Mesendoderm (in vitro differentiated cells): ENCODE data around the gene NLRP4.

Experiments used
- DNase-seq: peaks from one replicate; pipeline ENCODE4 v3.0.0; 2013
- H2AK5ac ChIP-seq: 2 replicates; pipeline ENCODE4 v1.6.1; 2013; ENCODE audit warnings: low read length, inconsistent platforms
- H2BK120ac ChIP-seq: 2 replicates; pipeline ENCODE4 v1.6.1; 2013; ENCODE audit warnings: low read depth, mild to moderate bottlenecking, low read length, moderate library complexity, mixed read lengths
- H2BK15ac ChIP-seq: replicated peaks from 2 replicates; pipeline ENCODE4 v1.6.1; 2013; ENCODE audit warnings: low read depth, mild to moderate bottlenecking, moderate library complexity
- H2BK5ac ChIP-seq: 2 replicates; pipeline ENCODE4 v1.6.1; 2013; ENCODE audit warnings: low read length, inconsistent platforms
- H3K18ac ChIP-seq: 2 replicates; pipeline ENCODE4 v1.6.1; 2013; ENCODE audit warnings: mild to moderate bottlenecking, low read length, mixed read lengths
- H3K23ac ChIP-seq: one replicate; pipeline ENCODE4 v1.6.1; 2013; ENCODE audit warnings: low read length
- H3K27ac ChIP-seq: 2 replicates; pipeline ENCODE4 v1.5.1; 2013; ENCODE audit warnings: low read depth, mild to moderate bottlenecking, inconsistent platforms, low read length, moderate library complexity
- H3K27me3 ChIP-seq: 2 replicates; pipeline ENCODE4 v1.6.1; 2013; ENCODE audit warnings: low read length, control low read depth, mild to moderate bottlenecking, inconsistent platforms; ENCODE audit not compliant: insufficient read depth, poor library complexity
- H3K36me3 ChIP-seq: 2 replicates; pipeline ENCODE4 v1.6.1; 2013; ENCODE audit warnings: low read length, inconsistent platforms; ENCODE audit not compliant: control insufficient read depth, insufficient read depth
- H3K4ac ChIP-seq: one replicate; pipeline ENCODE4 v1.6.1; 2013; ENCODE audit warnings: low read depth, mild to moderate bottlenecking, low read length, moderate library complexity
- H3K4me1 ChIP-seq: 2 replicates; pipeline ENCODE4 v1.6.1; 2013; ENCODE audit warnings: low read depth, low read length, inconsistent platforms; ENCODE audit not compliant: control insufficient read depth
- H3K4me2 ChIP-seq: 2 replicates; pipeline ENCODE4 v1.6.1; 2013; ENCODE audit warnings: low read length
- H3K4me3 ChIP-seq: 2 replicates; pipeline ENCODE4 v1.5.1; 2013; ENCODE audit warnings: mild to moderate bottlenecking, low read length
- H3K56ac ChIP-seq: one replicate; pipeline ENCODE4 v1.6.1; 2013; ENCODE audit warnings: low read length
- H3K79me1 ChIP-seq: 2 replicates; pipeline ENCODE4 v1.6.1; 2013; ENCODE audit warnings: low read length, inconsistent platforms
- H3K79me2 ChIP-seq: 2 replicates; pipeline ENCODE4 v1.6.1; 2013; ENCODE audit warnings: mild to moderate bottlenecking, low read length; ENCODE audit not compliant: control insufficient read depth, insufficient read depth
- H3K9ac ChIP-seq: 2 replicates; pipeline ENCODE4 v1.6.1; 2013; ENCODE audit warnings: low read length, inconsistent platforms
- H4K5ac ChIP-seq: one replicate; pipeline ENCODE4 v1.6.1; 2013; ENCODE audit warnings: low read length
- H4K8ac ChIP-seq: one replicate; pipeline ENCODE4 v1.6.1; 2013; ENCODE audit warnings: low read depth, mild to moderate bottlenecking, control low read depth, low read length, moderate library complexity
- WGBS: extraction: QIAGEN DNeasy Blood & Tissue Kit; methylation state at CpG from one replicate; pipeline ENCODE4 v1.1.7; 2013; ENCODE audit warnings: low lambda C conversion rate, missing lambda C conversion rate; ENCODE audit not compliant: insufficient coverage; ENCODE audit errors: extremely low coverage; 5-methylcytosine and 5-hydroxymethylcytosine counted together

Gene NLRP4

DNA sequence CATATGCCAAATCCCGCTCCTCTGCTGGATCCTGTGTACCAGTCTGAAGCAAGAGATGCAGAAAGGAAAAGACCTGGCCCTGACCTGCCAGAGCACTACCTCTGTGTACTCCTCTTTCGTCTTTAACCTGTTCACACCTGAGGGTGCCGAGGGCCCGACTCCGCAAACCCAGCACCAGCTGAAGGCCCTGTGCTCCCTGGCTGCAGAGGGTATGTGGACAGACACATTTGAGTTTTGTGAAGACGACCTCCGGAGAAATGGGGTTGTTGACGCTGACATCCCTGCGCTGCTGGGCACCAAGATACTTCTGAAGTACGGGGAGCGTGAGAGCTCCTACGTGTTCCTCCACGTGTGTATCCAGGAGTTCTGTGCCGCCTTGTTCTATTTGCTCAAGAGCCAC lies 22.1 kb downstream of the NLRP4 start:
- Histone ChIP-seq H3K79me2 (no peaks in the 10 kb centered on the region), H2AK5ac (no peak overlapping the region), H3K4me1 (no peaks in the 10 kb centered on the region), H3K79me1 (no peaks in the 10 kb centered on the region), H4K8ac (no peak overlapping the region), H3K27me3 (no peaks in the 10 kb centered on the region), H2BK15ac (no peak overlapping the region), H3K4me3 (no peak overlapping the region), H3K36me3 (no peaks in the 10 kb centered on the region), H3K23ac (no peak overlapping the region), H4K5ac (no peak overlapping the region), H2BK5ac (no peak overlapping the region), H3K9ac (no peak overlapping the region), H3K27ac (no peak overlapping the region), H3K4ac (no peak overlapping the region), H3K18ac (no peak overlapping the region), H3K56ac (no peak overlapping the region), H3K4me2 (no peak overlapping the region), H2BK120ac (no peak overlapping the region)
- DNase-seq, result no peak
- WGBS, result no CpG with 5 or more reads among the region's 14 CpGs

GRCh38 chr19:55858969-55859368 lies 22.6 kb downstream of the NLRP4 start:
- H4K8ac ChIP-seq, result no peak overlapping the region
- H2BK15ac ChIP-seq, result no peak overlapping the region
- no peaks in the 10 kb centered on the region for H3K27me3 ChIP-seq
- no CpG with 5 or more reads among the region's 5 CpGs for WGBS
- no peak overlapping the region for H3K56ac ChIP-seq
- H3K9ac ChIP-seq, result no peak overlapping the region
- H3K4ac ChIP-seq, result no peak overlapping the region
- H2AK5ac ChIP-seq, result no peak overlapping the region
- no peak overlapping the region for H3K18ac ChIP-seq
- no peak overlapping the region for H3K27ac ChIP-seq
- no peak overlapping the region for H4K5ac ChIP-seq
- H3K79me1 ChIP-seq, result no peaks in the 10 kb centered on the region
- H3K79me2 ChIP-seq, result no peaks in the 10 kb centered on the region
- no peak overlapping the region for H2BK5ac ChIP-seq
- H3K4me2 ChIP-seq, result no peak overlapping the region
- no peak overlapping the region for H2BK120ac ChIP-seq
- no peak overlapping the region for H3K4me3 ChIP-seq
- H3K36me3 ChIP-seq, result no peaks in the 10 kb centered on the region
- no peak for DNase-seq
- no peaks in the 10 kb centered on the region for H3K4me1 ChIP-seq
- no peak overlapping the region for H3K23ac ChIP-seq

DNA sequence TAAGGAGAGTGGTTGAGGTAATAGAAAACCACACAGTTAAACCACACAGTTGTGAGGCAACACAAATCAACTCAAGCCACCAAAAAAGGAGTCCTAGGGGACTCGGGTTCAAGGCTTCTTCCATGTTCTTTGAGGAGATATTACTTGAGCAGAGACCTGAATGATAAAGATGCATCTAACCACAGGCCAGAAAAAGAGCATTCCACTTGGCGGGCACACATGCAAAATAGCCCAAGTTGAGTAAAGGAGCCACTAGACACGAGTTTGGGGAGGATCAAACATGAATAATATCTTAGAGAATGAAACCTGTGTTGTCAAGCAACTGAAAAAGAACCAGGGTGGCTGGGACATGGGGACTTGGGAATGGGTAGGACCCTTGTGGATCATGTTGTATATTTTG lies 30.2 kb downstream of the NLRP4 start:
- no peak overlapping the region for H3K56ac ChIP-seq
- H3K18ac ChIP-seq, result no peak overlapping the region
- WGBS, result no CpG with 5 or more reads among the region's 3 CpGs
- H3K36me3 ChIP-seq, result no peaks in the 10 kb centered on the region
- no peaks in the 10 kb centered on the region for H3K4me1 ChIP-seq
- H3K27me3 ChIP-seq, result no peaks in the 10 kb centered on the region
- H3K27ac ChIP-seq, result no peak overlapping the region
- H3K4ac ChIP-seq, result no peak overlapping the region
- no peaks in the 10 kb centered on the region for H3K79me2 ChIP-seq
- H3K79me1 ChIP-seq, result no peaks in the 10 kb centered on the region
- H3K9ac ChIP-seq, result no peak overlapping the region
- no peak overlapping the region for H4K5ac ChIP-seq
- no peak overlapping the region for H3K4me2 ChIP-seq
- no peak overlapping the region for H3K4me3 ChIP-seq
- DNase-seq, result no peak
- no peak overlapping the region for H2BK5ac ChIP-seq
- H4K8ac ChIP-seq, result no peak overlapping the region
- H2AK5ac ChIP-seq, result no peak overlapping the region
- H2BK15ac ChIP-seq, result no peak overlapping the region
- H2BK120ac ChIP-seq, result no peak overlapping the region
- no peak overlapping the region for H3K23ac ChIP-seq

GRCh38 chr19:55867101-55867500 lies 30.8 kb downstream of the NLRP4 start:
- Histone ChIP-seq H4K5ac (no peak overlapping the region), H3K36me3 (no peaks in the 10 kb centered on the region), H2BK15ac (no peak overlapping the region), H3K79me2 (no peaks in the 10 kb centered on the region), H3K4me2 (no peak overlapping the region), H3K9ac (no peak overlapping the region), H2BK5ac (no peak overlapping the region), H3K23ac (no peak overlapping the region), H3K27me3 (no peaks in the 10 kb centered on the region), H3K27ac (no peak overlapping the region), H4K8ac (no peak overlapping the region), H3K4me1 (no peaks in the 10 kb centered on the region), H3K18ac (no peak overlapping the region), H3K4me3 (no peak overlapping the region), H2BK120ac (no peak overlapping the region), H3K79me1 (no peaks in the 10 kb centered on the region), H3K4ac (no peak overlapping the region), H2AK5ac (no peak overlapping the region), H3K56ac (no peak overlapping the region)
- no peak for DNase-seq
- no CpG with 5 or more reads among the region's 7 CpGs for WGBS

DNA sequence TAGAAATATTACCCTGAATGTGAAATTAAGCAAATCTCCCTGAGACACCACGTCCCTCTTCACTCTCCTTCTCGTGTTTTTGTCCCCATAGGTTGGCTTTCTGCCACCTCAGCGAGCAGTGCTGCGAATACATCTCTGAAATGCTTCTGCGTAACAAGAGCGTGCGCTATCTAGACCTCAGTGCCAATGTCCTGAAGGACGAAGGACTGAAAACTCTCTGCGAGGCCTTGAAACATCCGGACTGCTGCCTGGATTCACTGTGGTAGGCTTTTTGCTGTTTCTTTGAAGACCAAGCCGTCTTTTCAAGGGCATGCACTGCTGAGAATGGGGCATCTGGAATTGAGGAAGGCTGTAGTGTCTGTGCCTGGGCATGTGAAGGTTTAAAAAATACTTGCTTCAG lies 34.4 kb downstream of the NLRP4 start:
- Histone ChIP-seq H2AK5ac (no peak overlapping the region), H3K79me1 (no peaks in the 10 kb centered on the region), H4K8ac (no peak overlapping the region), H3K4me1 (no peaks in the 10 kb centered on the region), H3K4ac (no peak overlapping the region), H3K56ac (no peak overlapping the region), H3K23ac (no peak overlapping the region), H4K5ac (no peak overlapping the region), H3K79me2 (no peaks in the 10 kb centered on the region), H3K27me3 (no peaks in the 10 kb centered on the region), H3K36me3 (no peaks in the 10 kb centered on the region), H3K27ac (no peak overlapping the region), H2BK120ac (no peak overlapping the region), H2BK15ac (no peak overlapping the region), H3K9ac (no peak overlapping the region), H3K4me2 (no peak overlapping the region), H3K18ac (no peak overlapping the region), H2BK5ac (no peak overlapping the region), H3K4me3 (no peak overlapping the region)
- no CpG with 5 or more reads among the region's 11 CpGs for WGBS
- DNase-seq, result no peak

- Histone ChIP-seq H3K36me3 (no peaks in the 10 kb centered on the region), H3K4me1 (no peaks in the 10 kb centered on the region), H3K18ac (no peak overlapping the region), H4K8ac (no peak overlapping the region), H3K56ac (no peak overlapping the region), H3K9ac (no peak overlapping the region), H3K79me1 (no peaks in the 10 kb centered on the region), H3K4me2 (no peak overlapping the region), H3K4ac (no peak overlapping the region), H3K4me3 (no peak overlapping the region), H4K5ac (no peak overlapping the region), H3K23ac (no peak overlapping the region), H3K27me3 (no peaks in the 10 kb centered on the region), H2BK15ac (no peak overlapping the region), H2AK5ac (no peak overlapping the region), H3K27ac (no peak overlapping the region), H2BK120ac (no peak overlapping the region), H3K79me2 (no peaks in the 10 kb centered on the region), H2BK5ac (no peak overlapping the region)
- no CpG with 5 or more reads among the region's 3 CpGs for WGBS
- no peak for DNase-seq
Observed at GRCh38 chr19:55877211-55877610, 40.9 kb downstream of the NLRP4 start.
